K562 (cell line): Measurements from ENCODE around the gene CFL1. TPM values are rescaled to one million over a fixed set of nuclear protein-coding genes. Genes with fewer than 3 reads are reported as not detected.

Experiments
- BCLAF1 ChIP-seq, 2 experiments: fragments of 450-650 bp in 1 of 2; IDR thresholded peaks; 2 replicates each; pipeline ENCODE4 v1.6.1; 2011 to 2017; ENCODE audit warnings: low read depth in 2 of 2, antibody characterized with exemption in 1 of 2, borderline replicate concordance in 1 of 2, low read length in 1 of 2, mild to moderate bottlenecking in 1 of 2, mixed read lengths in 1 of 2; ENCODE audit not compliant: control insufficient read depth in 1 of 2
- HNRNPK ChIP-seq: fragments of 200-400 bp; formaldehyde crosslinking; IDR thresholded peaks from one replicate; pipeline ENCODE4 v1.6.1; 2018; ENCODE audit warnings: mild to moderate bottlenecking, low read depth, low read length; ENCODE audit not compliant: poor library complexity, severe bottlenecking
- NFXL1 ChIP-seq: fragments of 450-650 bp; formaldehyde crosslinking; IDR thresholded peaks from 2 replicates; pipeline ENCODE4 v1.4.0; 2021; ENCODE audit warnings: mild to moderate bottlenecking
- NR2C2 ChIP-seq, 2 experiments: fragments of 200-800 bp in 1 of 2; sonication (Bioruptor generic) in 1 of 2; sonication (generic) in 1 of 2; formaldehyde crosslinking in 1 of 2; IDR thresholded peaks; 2 replicates each; pipeline versions ENCODE4 v1.6.1 to v1.8.0; 2016 to 2022; ENCODE audit warnings: mild to moderate bottlenecking in 1 of 2, missing compliant biosample characterization in 1 of 2, missing genetic modification characterization in 1 of 2, missing genetic modification reagents in 1 of 2
- TAF9B ChIP-seq: fragments of 450-650 bp; IDR thresholded peaks from 2 replicates; pipeline ENCODE4 v1.6.1; 2018; ENCODE audit warnings: mild to moderate bottlenecking; ENCODE audit not compliant: partially characterized antibody
- ZNF780A ChIP-seq: fragments of 250-450 bp; sonication (Bioruptor Pico); IDR thresholded peaks from 2 replicates; pipeline ENCODE4 v1.5.0; 2021; ENCODE audit warnings: mild to moderate bottlenecking
- ZSCAN29 ChIP-seq: fragments of 450-650 bp; IDR thresholded peaks from 2 replicates; pipeline ENCODE4 v1.6.1; 2017
- polyA plus RNA-seq, 8 experiments: library from polyadenylated mRNA; depleted of rRNA in 4 of 8; stranded (reverse) in 5 of 8; unstranded in 3 of 8; fragments of >200 nt; fragmentation: Nextera tagmentation in 2 of 8; fragmentation: Illumina TruSeq in 1 of 8; extraction: Ambion mirVana in 2 of 8; extraction: Trizol in 1 of 8; gene quantifications; 2 replicates each; pipeline versions ENCODE4 v1.2.1 to v1.2.3, GENCODE V29; 2011 to 2014; ENCODE audit warnings: inconsistent platforms in 1 of 8, missing spikeins in 1 of 8
- total RNA-seq, 7 experiments: library from RNA; depleted of rRNA in 6 of 7; stranded (reverse); fragments of >200 nt in 6 of 7; fragmentation: Illumina TruSeq in 2 of 7; extraction: Trizol in 2 of 7; gene quantifications; 2 replicates each; pipeline versions ENCODE4 v1.2.1 to v1.2.3, GENCODE V29; 2011 to 2021; ENCODE audit warnings: low replicate concordance in 1 of 7
- TF ChIP-seq, protein P1 (sequence below): sonication (generic); formaldehyde crosslinking; IDR thresholded peaks from 2 replicates; pipeline ENCODE4 v1.8.0; 2022; ENCODE audit warnings: mild to moderate bottlenecking, missing genetic modification reagents
- TF ChIP-seq, protein P2 (sequence below): fragments of 250-450 bp; sonication (Bioruptor Pico); IDR thresholded peaks from 2 replicates; pipeline ENCODE4 v1.8.0; 2022; ENCODE audit warnings: moderate library complexity, mild to moderate bottlenecking, inconsistent platforms

Gene CFL1
- total and polyA plus RNA-seq, 9 of the 15 experiments (the other 6 are each of a cell fraction or from before 2014, with no cell fraction given): 105 to 1,101 (median 859) TPM

DNA sequence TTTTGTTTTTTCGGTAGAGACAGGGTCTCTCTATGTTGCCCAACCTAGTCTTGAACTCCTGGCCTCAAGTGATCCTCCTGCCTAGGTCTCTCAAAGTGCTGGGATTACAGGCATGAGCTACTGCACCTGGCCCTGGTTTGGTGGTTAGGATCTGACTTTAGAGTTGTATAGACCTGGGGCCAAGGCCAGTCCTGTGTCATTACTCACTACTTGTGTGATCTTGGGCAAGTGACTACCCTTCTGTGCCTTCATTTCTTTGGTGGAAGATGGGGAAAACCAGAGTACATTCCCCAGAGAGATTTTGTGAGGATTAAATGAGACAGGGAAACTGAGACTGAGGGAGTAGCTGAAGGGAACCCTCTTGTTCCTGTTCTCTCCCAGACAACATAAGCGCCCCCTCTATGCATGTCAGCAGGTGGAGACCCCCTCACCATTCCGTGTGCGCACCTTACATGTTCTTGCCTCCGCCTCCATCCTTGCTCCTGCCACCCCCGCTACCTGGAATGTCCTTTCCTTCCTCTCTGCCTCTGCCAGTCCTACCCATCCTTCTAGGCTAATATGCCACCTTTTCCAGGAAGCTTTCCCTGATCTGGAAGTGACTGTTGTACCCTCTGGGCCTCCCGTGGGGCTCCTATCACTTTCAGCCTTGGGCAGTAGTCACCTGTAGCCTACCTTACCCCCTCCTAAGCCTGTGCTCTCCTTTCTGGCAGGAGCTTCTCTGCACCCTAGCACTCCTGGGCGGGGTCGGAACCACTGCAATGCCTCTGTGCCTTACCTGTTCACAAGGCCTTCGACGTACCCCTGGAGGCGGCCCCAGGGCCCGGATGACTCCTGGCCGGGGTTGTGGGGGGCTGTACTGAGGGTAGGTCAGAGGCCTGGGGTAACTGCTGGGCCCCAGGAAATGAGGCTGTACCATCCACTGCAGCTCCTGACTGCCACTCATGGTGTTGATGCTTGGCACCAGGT, 38.3 kb upstream of the CFL1 start (continued):
- no peak for TF ChIP-seq TAF9B
- 0 out of 4 replicates have a peak, but pooled peaks of 1 of the 2 experiments have one; percentile 25 for TF ChIP-seq BCLAF1 (IDR thresholded peaks at IDR 0.05; ENCODE audit: borderline replicate concordance in 1 of 2, control insufficient read depth in 1 of 2, low read depth in 2 of 2, low read length in 1 of 2)
- TF ChIP-seq ZSCAN29: no peak
- TF ChIP-seq NFXL1 (CRISPR knock-in tag): peak; percentile 5; the same call in 1 of the 2 replicates
- TF ChIP-seq, protein P1, sequence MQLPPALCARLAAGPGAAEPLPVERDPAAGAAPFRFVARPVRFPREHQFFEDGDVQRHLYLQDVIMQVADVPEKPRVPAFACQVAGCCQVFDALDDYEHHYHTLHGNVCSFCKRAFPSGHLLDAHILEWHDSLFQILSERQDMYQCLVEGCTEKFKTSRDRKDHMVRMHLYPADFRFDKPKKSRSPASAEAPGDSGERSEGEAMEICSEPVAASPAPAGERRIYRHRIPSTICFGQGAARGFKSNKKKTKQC (CRISPR knock-in tag): no peak
- no peak for TF ChIP-seq ZNF780A
- TF ChIP-seq, protein P2, sequence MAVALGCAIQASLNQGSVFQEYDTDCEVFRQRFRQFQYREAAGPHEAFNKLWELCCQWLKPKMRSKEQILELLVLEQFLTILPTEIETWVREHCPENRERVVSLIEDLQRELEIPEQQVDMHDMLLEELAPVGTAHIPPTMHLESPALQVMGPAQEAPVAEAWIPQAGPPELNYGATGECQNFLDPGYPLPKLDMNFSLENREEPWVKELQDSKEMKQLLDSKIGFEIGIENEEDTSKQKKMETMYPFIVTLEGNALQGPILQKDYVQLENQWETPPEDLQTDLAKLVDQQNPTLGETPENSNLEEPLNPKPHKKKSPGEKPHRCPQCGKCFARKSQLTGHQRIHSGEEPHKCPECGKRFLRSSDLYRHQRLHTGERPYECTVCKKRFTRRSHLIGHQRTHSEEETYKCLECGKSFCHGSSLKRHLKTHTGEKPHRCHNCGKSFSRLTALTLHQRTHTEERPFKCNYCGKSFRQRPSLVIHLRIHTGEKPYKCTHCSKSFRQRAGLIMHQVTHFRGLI (CRISPR knock-in tag): no peak
- TF ChIP-seq NR2C2 (CRISPR knock-in tag; IDR thresholded peaks at IDR 0.05): no peak
- no peak for TF ChIP-seq NR2C2 (tag; IDR thresholded peaks at IDR 0.05)
- TF ChIP-seq HNRNPK: no peak
- TF ChIP-seq, all 486 proteins: peak for 15
